ENCODE measurements around the gene PDZK1IP1.
A peak's percentile ranks its signal among the peaks of the same experiment; 100 is the strongest.
"Not testable (repeated sequence)": the region's sequence is repeated elsewhere in the genome, so short reads cannot be mapped to it uniquely, and the experiment has no call there.

The PDZK1IP1 gene

DNA sequence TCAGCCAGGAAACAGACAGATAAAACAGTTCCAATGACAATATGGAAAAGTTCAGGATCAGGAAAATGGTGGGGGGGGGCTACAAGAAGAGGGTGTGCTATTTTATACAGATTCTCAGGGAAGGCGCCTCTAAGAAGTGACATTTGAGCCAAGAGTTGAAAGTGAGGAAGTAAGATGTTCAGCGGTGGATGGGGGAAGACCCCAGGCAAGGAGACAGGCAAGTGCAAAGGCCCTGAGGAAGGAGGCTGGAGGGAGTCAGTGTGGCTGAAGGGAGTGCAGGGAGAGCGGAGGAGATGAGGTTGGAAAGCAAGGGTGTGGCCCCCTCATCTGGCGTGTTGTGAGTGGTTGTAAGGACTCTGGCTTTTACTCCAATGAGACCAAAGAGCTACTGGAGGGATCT is 8.4 kb upstream of the PDZK1IP1 start:
- TF ChIP-seq, protein P1, sequence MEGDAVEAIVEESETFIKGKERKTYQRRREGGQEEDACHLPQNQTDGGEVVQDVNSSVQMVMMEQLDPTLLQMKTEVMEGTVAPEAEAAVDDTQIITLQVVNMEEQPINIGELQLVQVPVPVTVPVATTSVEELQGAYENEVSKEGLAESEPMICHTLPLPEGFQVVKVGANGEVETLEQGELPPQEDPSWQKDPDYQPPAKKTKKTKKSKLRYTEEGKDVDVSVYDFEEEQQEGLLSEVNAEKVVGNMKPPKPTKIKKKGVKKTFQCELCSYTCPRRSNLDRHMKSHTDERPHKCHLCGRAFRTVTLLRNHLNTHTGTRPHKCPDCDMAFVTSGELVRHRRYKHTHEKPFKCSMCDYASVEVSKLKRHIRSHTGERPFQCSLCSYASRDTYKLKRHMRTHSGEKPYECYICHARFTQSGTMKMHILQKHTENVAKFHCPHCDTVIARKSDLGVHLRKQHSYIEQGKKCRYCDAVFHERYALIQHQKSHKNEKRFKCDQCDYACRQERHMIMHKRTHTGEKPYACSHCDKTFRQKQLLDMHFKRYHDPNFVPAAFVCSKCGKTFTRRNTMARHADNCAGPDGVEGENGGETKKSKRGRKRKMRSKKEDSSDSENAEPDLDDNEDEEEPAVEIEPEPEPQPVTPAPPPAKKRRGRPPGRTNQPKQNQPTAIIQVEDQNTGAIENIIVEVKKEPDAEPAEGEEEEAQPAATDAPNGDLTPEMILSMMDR (conservative IDR thresholded peaks at IDR 0.05; ENCODE audit: control insufficient read depth, insufficient read depth, low read depth, low read length) = no peak
- DNase-seq (ENCODE audit: low read depth) = no peak
- H3K4me3 ChIP-seq (ENCODE audit: control insufficient read depth, low read depth, low read length) = no peak overlapping the region

DNA sequence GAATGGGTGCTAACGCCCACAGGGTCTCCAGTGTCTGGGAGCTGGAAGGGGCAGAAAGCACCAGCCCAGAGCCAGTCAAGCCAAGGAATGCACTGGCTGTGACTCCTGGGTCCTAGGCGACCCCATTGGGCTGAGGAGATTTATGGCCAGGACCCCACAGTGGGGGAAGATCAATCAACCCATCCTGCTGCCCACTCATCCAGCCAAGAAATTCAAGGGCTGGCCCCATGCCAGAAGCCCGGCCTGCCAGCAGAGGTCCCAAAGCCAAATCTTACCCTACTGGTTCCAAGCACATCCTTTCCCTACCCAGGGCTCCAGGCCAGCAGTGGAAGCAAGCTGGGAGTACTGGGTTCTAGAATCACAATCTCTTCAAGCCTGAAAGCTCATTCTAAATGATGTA is 6.8 kb upstream of the PDZK1IP1 start:
- H3K4me3 ChIP-seq (ENCODE audit: control insufficient read depth, low read depth, low read length) = no peak overlapping the region
- DNase-seq (ENCODE audit: low read depth) = no peak
- TF ChIP-seq, protein P1 (conservative IDR thresholded peaks at IDR 0.05; ENCODE audit: control insufficient read depth, insufficient read depth, low read depth, low read length) = no peak

DNA sequence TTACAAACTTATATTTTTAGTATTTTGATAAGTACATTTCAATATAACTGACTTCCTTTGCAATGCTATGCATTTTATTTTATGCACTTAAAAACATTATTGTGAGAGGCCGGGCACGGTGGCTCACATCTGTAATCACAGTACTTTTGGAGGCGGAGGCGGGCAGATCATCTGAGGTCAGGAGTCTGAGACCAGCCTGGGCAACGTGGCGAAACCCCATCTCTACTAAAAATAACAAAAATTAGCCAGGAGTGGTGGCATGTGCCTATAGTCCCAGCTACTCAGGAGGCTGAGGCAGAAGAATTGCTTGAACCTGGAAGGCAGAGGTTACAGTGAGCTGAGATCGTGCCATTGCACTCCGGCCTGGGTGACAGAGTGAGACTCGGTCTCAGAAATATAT is 6.1 kb upstream of the PDZK1IP1 start:
- DNase-seq (ENCODE audit: low read depth); H3K4me3 ChIP-seq (ENCODE audit: control insufficient read depth, low read depth, low read length): not testable (repeated sequence)

DNA sequence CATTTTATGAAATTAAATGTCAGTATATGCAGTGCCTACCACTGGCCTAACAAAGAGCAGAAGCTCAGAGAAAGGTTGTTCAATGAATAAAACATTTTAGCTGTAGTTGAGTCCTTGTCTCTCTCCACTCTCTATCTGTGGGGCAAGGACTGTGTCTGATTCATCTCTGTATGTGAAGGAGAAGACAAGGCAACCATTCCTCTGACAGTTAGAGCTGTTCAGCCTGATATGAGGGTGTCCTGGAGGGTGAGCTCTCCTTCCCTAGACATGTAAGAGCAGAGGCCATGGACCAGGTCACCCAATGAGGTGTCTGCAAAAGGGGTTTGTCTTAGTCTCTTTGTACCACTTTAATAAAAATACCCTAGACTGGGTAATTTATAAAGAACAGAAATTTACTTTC is 4.5 kb upstream of the PDZK1IP1 start:
- no peak for DNase-seq (ENCODE audit: low read depth)
- TF ChIP-seq, protein P1 (conservative IDR thresholded peaks at IDR 0.05; ENCODE audit: control insufficient read depth, insufficient read depth, low read depth, low read length) = no peak
- no peak overlapping the region for H3K4me3 ChIP-seq (ENCODE audit: control insufficient read depth, low read depth, low read length)

DNA sequence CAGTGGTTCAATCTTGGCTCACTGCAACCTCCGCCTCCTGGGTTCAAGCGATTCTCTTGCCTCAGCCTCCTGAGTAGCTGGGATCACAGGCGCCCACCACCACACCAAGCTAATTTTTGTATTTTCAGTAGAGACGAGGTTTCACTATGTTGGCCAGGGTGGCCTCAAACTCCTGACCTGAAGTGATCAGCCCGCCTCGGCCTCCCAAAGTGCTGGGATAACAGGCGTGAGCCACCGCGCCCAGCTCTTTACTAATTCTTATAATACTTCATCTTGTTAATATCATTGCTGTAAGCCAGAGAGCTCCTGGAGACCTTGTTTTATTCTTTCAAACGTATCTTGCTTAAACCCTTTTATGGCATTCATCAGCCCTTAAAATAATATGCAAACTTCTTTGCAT is 3.7 kb upstream of the PDZK1IP1 start:
- not testable (repeated sequence) for DNase-seq (ENCODE audit: low read depth); H3K4me3 ChIP-seq (ENCODE audit: control insufficient read depth, low read depth, low read length)

DNA sequence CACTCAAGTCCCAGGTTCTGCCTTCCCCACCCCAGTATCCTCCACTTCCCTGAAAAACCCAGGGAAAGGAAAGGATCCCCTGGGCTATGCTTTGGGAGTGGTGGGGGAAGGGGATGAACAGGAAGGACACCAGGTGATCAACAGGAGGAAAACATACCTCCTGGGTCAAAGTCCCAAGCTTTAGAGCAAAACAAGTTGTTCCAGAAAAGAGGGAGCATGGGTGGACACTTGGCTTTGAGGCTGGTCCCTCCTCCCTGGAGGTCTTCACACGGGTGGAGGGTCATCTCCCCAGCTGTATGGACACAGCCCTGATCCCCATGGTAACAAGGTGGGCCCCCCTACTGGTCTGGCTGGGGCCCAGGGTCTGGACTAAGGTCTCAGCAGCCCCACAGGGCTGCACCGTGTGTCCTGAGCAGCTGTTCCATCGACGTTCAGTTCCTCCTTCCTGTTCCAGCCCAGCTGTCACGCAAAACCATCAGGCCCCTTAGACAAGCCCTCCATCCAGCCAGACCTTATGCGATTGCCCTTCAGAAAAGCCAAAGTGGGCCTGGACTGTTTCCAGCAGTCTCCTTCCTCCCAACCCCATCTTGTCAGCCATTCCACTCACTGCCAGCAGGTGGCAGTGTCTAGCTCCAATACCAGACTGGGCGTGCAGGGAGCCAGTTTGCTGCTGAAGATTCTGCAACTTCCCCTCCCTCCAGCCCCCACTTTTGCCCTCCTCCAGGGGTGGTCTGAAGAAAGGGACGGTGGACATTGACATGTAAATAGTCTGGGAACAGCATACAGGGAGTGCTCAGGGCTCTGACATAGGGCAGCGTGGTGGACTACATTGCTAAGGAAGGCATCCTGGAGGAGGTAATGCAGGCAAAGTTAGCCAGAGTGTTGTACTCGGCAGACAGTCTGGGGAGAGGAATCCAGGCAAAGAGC is 2.9 kb upstream of the PDZK1IP1 start:
- H3K4me3 ChIP-seq (ENCODE audit: control insufficient read depth, low read depth, low read length) = no peak overlapping the region
- TF ChIP-seq, protein P1 (conservative IDR thresholded peaks at IDR 0.05; ENCODE audit: control insufficient read depth, insufficient read depth, low read depth, low read length) = peak; percentile 98
- peak; percentile 64 for DNase-seq (ENCODE audit: low read depth)

DNA sequence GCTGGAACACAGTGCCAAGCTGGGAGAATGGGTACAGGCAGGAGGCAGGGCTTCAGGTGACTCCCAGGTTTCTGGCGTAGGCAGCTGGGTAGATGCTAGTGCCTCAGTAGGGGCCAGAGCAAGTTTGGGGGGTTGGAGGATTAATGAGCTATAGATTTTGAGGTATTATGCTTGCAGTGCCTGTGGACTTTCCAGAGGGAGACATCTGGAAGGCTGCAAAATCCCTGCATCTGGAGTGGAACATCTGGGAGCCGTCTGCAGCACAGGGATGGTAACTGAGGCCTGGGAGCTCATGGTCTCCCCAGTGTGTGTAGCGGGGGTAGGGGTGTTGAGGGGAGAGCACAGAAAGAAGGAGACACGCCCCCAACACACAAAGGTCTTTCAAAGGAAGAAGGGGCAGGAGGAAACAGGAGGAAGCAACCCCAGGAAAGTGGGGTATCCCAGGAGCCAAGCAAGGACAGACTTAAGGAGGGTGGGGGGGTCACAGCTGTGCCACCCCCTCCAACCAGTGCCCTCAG is 2.2 kb upstream of the PDZK1IP1 start:
- TF ChIP-seq, protein P1 (conservative IDR thresholded peaks at IDR 0.05; ENCODE audit: control insufficient read depth, insufficient read depth, low read depth, low read length) = no peak
- DNase-seq (ENCODE audit: low read depth) = no peak
- H3K4me3 ChIP-seq (ENCODE audit: control insufficient read depth, low read depth, low read length) = no peak overlapping the region
